ENCODE results near the gene LGALS9. TPM values are rescaled to one million over a fixed set of nuclear protein-coding genes. Genes with fewer than 3 reads are reported as not detected.

LGALS9 gene
- total and polyA plus RNA-seq, 7 donors = 4.3 to 11.7 (median 10.3) TPM

- H3K27ac ChIP-seq = peak overlapping the region; percentile 78
- peak; percentile 44 to 76 (median 62) for ATAC-seq
- intact Hi-C loops (cut with DNase I) = no loop called here
Observed at GRCh38 chr17:27593232-27593856, 37.6 kb upstream of the LGALS9 start.

DNA sequence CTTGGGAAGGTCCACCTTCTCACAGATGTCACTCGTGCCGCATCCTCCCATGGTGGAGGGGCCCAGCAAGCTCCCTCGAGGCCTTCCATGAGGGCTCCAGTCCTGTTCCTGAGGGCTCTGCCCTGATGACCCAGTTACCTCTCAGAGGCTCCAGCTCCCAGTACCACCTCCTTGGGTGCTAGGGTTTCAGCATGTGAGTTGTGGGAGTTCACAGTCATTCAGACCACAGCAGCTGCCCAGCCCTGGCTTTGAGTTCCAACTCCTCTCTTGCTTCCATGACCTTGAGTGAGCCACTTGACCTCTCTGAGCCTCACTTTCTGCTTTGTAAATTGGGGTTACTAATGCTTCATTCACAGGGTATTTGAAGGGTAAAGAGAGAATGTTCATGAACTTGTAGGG is 37.1 kb upstream of the LGALS9 start:
- H3K4me1 ChIP-seq = peaks cover 35% of the 10 kb centered on the region
- TF ChIP-seq CTCF (IDR thresholded peaks at IDR 0.05) = no peak
- ATAC-seq = peak; percentile 46 to 87 (median 71)
- H3K9me3 ChIP-seq = no peaks in the 10 kb centered on the region
- H3K36me3 ChIP-seq (ENCODE audit: insufficient read depth in 1 of 2, low read depth in 1 of 2) = peaks cover 0 to 100% of the 10 kb centered on the region in 2 donors
- no peaks in the 10 kb centered on the region for H3K27me3 ChIP-seq (ENCODE audit: insufficient read depth in 3 of 3, low read length in 2 of 3)
- intact Hi-C loops (cut with DNase I) = no loop called here
- no peak overlapping the region for H3K4me3 ChIP-seq
- WGBS, 3 donors = 42 to 75% (median 43%) methylated on average over 3 of the region's 3 CpGs
- no peak for DNase-seq
- H3K27ac ChIP-seq = peak overlapping the region; percentile 78

More at GRCh38 chr17:27593232-27593856, 37.6 kb upstream of the LGALS9 start:
- peaks cover 35% of the 10 kb centered on the region for H3K4me1 ChIP-seq
- H3K36me3 ChIP-seq (ENCODE audit: insufficient read depth in 1 of 2, low read depth in 1 of 2) = peaks cover 0 to 100% of the 10 kb centered on the region in 2 donors
- 44 to 67% (median 51%) methylated on average over 9 of the region's 9 CpGs for WGBS, 3 donors
- H3K9me3 ChIP-seq = no peaks in the 10 kb centered on the region
- no peak overlapping the region for H3K4me3 ChIP-seq
- TF ChIP-seq CTCF (IDR thresholded peaks at IDR 0.05) = peak; percentile 43
- no peak for DNase-seq
- no peaks in the 10 kb centered on the region for H3K27me3 ChIP-seq (ENCODE audit: insufficient read depth in 3 of 3, low read length in 2 of 3)

GRCh38 chr17:27595208-27595607 is 35.8 kb upstream of the LGALS9 start:
- no peak for TF ChIP-seq CTCF (IDR thresholded peaks at IDR 0.05)
- DNase-seq (no peak), ATAC-seq (no peak)
- no peaks in the 10 kb centered on the region for H3K9me3 ChIP-seq
- H3K27me3 ChIP-seq (ENCODE audit: insufficient read depth in 3 of 3, low read length in 2 of 3) = no peaks in the 10 kb centered on the region
- H3K36me3 ChIP-seq (ENCODE audit: insufficient read depth in 1 of 2, low read depth in 1 of 2) = peaks cover 0 to 93% of the 10 kb centered on the region in 2 donors
- intact Hi-C loops (cut with DNase I) = no loop called here
- 96 to 100% (median 96%) methylated on average over 2 of the region's 2 CpGs for WGBS, 3 donors
- no peak overlapping the region for H3K4me3 ChIP-seq
- H3K4me1 ChIP-seq = peaks cover 35% of the 10 kb centered on the region
- H3K27ac ChIP-seq = peak overlapping the region; percentile 27

DNA sequence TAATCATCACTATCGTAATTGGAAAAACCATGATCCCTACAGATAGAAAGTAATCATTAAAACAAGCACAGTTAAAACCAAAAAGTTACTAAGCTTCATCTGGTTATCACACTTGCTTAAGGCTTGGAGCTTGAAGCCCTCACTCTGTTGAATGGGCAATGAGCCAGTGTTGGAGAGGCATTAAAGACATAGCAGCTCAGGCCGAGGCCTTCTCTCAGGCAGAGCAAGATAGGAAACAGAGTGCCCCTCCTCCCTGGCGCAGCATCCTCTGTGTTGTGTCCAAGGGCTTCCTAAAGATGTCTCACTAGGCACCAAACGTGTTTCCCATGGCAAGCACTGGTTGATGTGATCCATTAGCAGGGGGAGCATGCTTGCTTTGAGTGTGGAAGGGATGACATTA is 34.9 kb upstream of the LGALS9 start:
- peak overlapping the region; percentile 9 for H3K27ac ChIP-seq
- 52 to 60% (median 60%) methylated on average over 4 of the region's 4 CpGs for WGBS, 3 donors
- ATAC-seq (no peak), DNase-seq (no peak)
- no peaks in the 10 kb centered on the region for H3K27me3 ChIP-seq (ENCODE audit: insufficient read depth in 3 of 3, low read length in 2 of 3)
- no peak overlapping the region for H3K4me3 ChIP-seq
- H3K9me3 ChIP-seq = no peaks in the 10 kb centered on the region
- peaks cover 0 to 93% of the 10 kb centered on the region in 2 donors for H3K36me3 ChIP-seq (ENCODE audit: insufficient read depth in 1 of 2, low read depth in 1 of 2)
- peaks cover 31% of the 10 kb centered on the region for H3K4me1 ChIP-seq
- TF ChIP-seq CTCF (IDR thresholded peaks at IDR 0.05) = no peak
- intact Hi-C loops (cut with DNase I) = no loop called here

Data from psoas muscle (tissue), 8 donors.